GM18858 (cell line): ENCODE measurements around the gene RPRD2.
"Not testable (repeated sequence)": the region's sequence is repeated elsewhere in the genome, so short reads cannot be mapped to it uniquely, and the experiment has no call there.

Experiments
- ATAC-seq: cut with Tn5 transposase; IDR thresholded peaks from one replicate; pipeline ENCODE4 v1.9.1; 2021; ENCODE audit not compliant: unreplicated experiment

The RPRD2 gene

DNA sequence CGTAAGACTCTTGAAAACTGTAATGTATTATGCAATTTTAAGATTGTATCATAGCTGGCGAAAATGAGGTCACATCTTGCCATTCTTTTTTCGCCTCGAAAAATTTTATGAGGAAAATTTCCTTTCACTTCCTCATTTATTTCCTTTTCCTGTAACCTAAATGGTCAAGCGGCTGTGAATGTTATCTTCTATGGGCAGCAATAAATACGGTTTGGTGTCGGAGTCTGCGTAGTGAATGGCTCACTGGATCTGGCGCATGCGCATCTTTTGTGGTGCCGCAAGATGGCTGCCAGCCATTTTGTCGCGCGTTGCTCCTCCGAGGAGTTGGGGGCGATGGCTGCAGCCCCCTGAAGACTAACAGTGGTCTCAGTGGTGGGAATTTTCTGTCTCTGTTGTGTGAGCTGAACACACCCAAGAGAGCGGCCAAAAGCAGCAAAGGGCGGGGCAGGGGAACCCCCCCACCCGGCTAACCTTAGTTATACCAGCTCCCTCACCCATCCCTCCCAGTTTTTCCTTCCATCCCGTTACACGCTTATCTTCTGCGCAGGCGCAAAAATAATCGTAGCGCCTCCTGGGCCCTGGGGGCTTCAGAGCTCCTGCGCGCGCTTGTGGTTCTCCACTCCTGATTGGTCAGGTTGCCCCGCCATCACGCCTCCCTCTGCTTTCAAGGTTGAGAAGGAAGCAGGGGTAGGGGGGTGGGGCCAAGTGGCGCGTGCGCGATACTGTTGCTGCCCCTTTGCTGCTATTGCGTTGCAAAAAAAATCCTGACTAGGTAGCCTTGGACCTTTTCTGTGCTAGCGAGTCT, at the start of gene RPRD2:
Gene RPRD2, plus strand, starts transcription at position 722 of the 805 bp plus-strand sequence. CDS start 568 bp downstream, outside the sequence.
- ATAC-seq = peak; percentile 78

GRCh38 chr1:150314691-150315090, 49.3 kb upstream of the RPRD2 start:
- ATAC-seq = not testable (repeated sequence)

DNA sequence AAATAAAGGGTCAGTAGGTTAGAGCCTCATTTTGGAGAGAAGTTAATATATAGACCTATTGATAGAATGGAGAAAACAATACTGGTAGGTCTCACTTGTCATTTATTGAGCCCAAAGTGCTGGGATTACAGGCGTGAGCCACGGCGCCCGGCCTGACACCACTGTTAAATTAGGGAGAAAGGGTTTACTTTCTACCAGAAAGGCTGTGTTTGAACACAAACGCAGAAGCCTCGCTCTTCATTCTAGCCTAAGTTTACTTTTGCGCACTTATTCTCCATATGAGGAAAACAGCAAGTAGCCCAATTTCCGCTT, 43.3 kb upstream of the RPRD2 start:
- no peak for ATAC-seq

DNA sequence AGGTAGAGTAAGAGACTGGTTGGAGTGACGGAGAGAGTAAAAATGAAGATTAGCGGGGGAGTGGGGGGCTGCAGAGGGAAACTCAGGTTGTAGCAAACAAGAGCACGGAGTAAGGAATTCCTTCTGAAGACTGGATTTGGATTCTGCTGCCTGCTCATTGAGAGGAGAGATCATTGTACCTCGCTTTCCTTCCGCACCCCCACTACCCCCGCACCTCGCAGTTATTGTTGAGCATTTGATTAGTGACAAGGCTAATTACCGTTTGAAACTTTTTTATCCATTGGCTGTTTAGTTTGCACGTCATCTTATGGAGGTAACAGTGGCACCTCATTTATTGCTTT, 42.2 kb upstream of the RPRD2 start:
- no peak for ATAC-seq

DNA sequence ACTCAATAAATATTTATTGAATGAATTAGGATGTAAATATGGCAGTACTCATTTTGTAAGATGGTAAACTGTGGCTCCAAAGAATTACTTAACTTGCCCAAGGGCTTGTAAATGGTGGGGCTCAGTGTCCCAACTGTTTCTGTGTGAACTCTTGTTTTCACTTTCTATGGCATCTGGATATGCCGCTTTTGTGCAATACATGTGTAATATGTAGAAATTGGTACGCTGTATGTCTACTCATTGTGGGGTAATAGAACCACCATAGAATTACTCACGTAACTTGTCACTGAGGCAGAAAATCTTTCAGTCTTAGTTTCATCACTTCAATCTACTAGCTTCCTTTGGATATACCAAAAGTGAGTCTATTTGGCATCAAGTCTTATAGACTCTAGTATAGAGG, 41.6 kb upstream of the RPRD2 start:
- ATAC-seq = no peak

DNA sequence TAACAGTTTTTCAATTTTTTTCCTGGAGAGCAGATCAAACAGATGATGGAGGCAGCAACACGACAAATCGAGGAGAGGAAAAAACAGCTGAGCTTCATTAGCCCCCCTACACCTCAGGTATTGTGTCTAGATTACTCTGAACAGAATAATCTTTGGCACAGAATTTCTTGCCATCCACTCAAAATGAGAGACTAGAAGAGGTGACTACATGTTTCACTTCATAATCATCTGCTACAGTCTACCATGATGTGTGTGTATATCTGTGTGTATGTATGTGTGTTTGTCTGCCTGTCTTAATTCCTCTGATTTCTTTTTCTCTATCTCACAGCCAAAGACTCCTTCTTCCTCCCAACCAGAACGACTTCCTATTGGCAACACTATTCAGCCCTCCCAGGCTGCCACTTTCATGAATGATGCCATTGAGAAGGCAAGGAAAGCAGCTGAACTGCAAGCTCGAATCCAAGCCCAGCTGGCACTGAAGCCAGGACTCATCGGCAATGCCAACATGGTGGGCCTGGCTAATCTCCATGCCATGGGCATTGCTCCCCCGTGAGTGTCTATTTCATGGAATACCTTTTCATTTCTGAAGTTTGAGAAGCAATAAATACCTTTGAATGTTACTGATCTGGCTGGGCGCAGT, 31.2 kb upstream of the RPRD2 start:
- ATAC-seq = no peak

DNA sequence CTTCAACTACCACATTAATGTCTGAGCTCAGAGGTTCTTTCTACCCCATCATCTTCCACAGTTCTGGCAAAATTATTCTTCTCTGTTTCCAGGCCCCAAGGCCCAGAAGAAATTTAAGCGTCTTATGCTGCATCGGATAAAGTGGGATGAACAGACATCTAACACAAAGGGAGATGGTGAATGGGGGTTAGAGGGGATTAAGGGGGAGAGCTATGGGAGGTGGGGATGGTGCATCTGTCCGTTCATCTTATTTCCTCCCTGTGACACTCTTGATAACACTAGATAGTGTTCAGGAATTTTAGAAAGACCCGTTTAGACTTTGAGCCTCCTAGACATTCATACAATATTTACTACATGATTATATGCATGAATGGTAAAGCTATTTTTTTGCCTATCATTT, 17.6 kb upstream of the RPRD2 start:
- ATAC-seq = no peak

DNA sequence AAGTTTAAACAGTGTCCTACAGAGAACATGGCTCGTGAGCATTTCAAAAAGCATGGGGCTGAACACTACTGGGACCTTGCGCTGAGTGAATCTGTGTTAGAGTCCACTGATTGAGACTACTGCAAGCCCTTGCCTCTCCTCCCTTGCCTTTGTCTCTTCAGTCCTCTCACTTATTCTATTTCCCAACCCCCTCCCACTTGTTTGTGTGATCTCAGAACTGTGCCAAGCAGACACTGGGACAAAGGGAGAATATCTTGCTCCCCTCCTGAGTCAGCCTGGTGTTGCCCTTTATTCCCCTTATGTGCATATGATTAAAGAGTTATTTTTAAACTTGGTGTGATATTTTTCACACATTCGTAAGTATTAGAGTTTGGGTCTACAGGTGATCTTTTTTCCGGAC, 11.1 kb upstream of the RPRD2 start:
- no peak for ATAC-seq

DNA sequence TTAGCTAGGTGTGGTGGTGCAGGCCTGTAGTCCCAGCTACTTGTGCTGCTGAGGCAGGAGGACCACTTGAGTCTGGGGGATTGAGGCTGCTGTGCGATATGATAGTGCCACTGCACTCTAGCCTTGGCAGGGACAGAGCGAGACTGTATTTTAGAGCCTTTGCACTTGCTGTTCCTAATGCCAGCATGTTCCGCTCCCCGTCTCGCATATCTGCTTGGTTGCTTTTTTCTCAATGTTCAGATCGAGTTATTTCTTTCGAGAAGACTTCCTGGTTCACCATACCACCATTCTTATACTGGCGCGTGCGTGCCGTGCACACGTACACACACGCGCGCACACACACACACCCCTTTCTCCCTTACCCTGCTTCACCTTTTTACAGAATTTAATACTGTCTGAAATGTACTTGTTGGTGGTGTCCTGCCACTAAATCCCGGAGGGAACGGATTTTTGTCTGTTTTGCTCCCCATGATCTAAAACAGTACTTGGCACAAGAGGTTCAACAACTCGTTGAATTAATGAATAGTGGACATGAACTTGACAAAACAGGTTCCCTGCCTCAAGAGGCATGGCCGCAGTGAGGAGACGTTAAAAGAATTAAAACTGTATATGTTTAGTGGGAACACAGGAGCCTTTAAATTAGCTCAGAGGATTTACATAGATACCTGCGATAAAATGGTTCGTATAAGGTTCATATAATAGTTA, 1.1 kb upstream of the RPRD2 start:
- ATAC-seq = no peak

DNA sequence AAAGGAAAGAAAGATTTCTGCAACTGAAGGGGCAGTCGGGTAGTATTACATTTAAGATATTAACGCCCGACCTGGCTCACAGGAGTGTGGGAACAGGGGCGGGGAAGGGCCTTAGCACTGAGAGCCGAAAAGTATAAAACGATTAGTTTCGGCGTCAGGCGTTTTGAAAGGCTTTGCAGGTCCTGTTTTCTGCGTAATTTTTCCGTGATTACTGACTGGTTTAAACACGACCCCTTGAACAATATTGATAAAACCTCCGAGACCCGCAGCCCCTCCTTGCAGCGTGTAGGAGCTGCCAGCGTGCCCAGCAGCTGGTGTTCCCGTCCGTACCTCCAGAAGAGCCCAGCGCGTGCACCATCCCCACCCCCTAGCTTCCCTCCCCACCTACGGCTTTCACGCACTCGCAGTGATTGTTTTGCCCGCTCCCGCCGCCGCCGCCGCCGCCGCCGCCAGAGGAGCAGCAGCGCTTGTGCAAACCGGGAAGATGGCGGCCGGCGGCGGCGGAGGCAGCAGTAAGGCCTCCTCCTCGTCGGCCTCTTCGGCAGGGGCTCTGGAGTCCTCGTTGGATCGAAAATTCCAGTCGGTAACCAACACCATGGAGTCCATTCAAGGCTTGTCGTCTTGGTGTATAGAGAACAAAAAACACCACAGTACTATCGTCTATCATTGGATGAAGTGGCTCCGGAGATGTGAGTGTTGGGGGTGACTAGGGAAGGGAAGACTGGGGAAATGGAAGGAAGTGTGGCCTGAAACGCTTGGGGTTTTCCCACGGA, 470 bp downstream of the RPRD2 start:
- ATAC-seq = no peak

- no peak for ATAC-seq
Measured at GRCh38 chr1:150365941-150366340, 2.0 kb downstream of the RPRD2 start.

GRCh38 chr1:150366416-150367296, 2.7 kb downstream of the RPRD2 start:
- ATAC-seq = no peak

GRCh38 chr1:150371110-150371509, 7.2 kb downstream of the RPRD2 start:
- no peak for ATAC-seq

DNA sequence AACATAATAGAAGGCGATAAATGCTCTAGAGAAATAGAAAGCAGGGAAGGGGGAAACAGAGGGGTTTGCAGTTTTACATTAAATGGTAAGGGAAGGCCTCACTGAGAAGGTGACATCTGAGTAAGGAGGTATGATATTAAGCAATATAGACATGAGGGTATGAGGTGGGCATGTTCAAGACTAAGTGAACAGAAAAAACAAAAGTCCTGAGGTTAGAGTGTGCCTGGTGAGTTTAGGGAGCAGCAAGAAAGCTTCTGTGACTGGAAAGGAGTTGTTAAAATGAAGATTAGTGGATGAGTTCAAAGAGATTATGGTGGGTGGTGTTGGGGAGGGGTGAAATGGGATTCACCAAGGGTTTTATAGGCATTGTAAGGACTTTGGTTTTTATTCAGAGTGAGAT, 8.6 kb downstream of the RPRD2 start:
- ATAC-seq = no peak

- no peak for ATAC-seq
Measured at GRCh38 chr1:150376110-150376509, 12.2 kb downstream of the RPRD2 start.

GRCh38 chr1:150383631-150384324, 19.8 kb downstream of the RPRD2 start:
- no peak for ATAC-seq

DNA sequence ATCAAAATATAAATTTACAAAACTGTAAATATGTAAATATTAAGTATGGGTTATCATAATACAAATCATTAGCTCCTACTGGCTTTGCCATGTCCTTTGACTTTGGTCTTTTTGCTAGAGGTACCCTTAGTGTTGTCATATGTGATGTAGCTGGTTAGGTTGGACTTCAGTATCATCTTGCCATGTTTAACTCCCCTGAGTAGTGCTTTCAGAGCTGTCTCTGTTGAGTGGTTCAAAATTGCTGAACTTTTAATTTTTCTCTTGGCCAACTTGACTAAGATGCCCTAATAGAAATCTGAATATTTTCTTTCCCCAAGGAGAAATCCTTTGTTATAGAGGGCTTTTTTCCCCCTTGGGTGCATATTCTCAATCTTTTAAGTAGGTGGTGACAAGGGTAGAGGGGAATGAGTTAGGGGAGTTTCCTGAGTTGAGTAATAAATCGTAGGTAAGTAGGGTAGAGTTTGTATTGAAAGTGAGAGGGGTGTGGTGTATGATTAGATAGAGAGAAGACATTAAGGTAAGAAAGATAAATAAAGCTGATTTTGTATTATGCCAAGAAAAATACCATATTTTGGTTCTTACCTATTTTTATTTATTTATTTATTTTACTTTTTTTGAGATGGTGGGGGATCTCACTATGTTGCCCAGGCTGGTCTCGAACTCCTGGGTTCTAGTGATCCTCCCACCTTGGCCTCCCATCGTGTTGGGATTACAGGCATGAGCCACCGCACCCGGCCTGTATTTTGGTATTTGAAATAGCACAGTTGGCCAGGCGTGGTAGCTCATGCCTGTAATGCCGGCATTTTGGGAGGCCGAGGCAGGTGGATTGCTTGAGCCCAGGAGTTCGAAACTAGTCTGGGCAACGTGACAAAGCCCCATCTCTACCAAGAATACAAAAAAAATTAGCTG, 21.8 kb downstream of the RPRD2 start:
- no peak for ATAC-seq

GRCh38 chr1:150386592-150386991, 22.6 kb downstream of the RPRD2 start:
- ATAC-seq = no peak

DNA sequence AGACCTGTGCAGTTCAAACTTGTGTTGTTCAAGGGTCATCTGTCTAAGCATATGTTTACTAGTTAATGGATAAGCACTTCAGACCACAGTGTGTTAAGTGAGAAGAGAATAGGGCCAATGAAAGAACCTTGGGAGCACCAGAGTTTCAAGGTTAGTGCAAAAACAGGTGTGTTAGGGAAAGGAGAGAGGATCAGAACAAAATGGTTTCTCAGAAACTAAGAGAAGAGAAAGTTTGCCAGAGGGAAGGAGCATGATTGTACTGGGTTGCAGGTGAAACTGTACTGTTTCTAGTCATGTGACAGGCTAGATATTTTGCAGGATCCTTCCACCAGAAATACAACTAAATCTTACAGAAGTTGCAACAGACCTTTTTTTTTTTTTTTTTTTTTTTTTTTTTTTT, 23.3 kb downstream of the RPRD2 start:
- no peak for ATAC-seq
